ENCODE data around the gene KIAA0232. TPM values are rescaled to one million over a fixed set of nuclear protein-coding genes. Genes with fewer than 3 reads are reported as not detected.
"Not testable (repeated sequence)": the region's sequence is repeated elsewhere in the genome, so short reads cannot be mapped to it uniquely, and the experiment has no call there.

The KIAA0232 gene
- polyA plus RNA-seq, 3 donors from 2014 or later: 3.7 to 21.6 (median 5.9) TPM

- no peaks in the 10 kb centered on the region for H3K9me3 Mint-ChIP-seq
- H3K4me3 Mint-ChIP-seq: no peak overlapping the region
- H3K27ac Mint-ChIP-seq: no peak overlapping the region
- peaks cover 22 to 47% (median 30%) of the 10 kb centered on the region in 3 donors for H3K36me3 Mint-ChIP-seq
- peaks cover 0 to 2% (median 0%) of the 10 kb centered on the region in 3 donors for H3K27me3 Mint-ChIP-seq (ENCODE audit: low read depth in 3 of 3)
- DNase-seq: no peak
- H3K4me1 Mint-ChIP-seq: peaks cover 7 to 13% of the 10 kb centered on the region in 2 donors
Measured at GRCh38 chr4:6881908-6882307, 99.4 kb downstream of the KIAA0232 start.

GRCh38 chr4:6884341-6884870 lies 101.9 kb downstream of the KIAA0232 start:
- peaks cover 15 to 29% (median 16%) of the 10 kb centered on the region in 3 donors for H3K36me3 Mint-ChIP-seq
- no peak for DNase-seq
- H3K4me1 Mint-ChIP-seq: peaks cover 7 to 13% of the 10 kb centered on the region in 2 donors
- no peaks in the 10 kb centered on the region for H3K9me3 Mint-ChIP-seq
- H3K4me3 Mint-ChIP-seq: no peak overlapping the region
- H3K27me3 Mint-ChIP-seq (ENCODE audit: low read depth in 3 of 3): peaks cover 0 to 2% (median 0%) of the 10 kb centered on the region in 3 donors
- peak overlapping the region in 5 of 6 donors; percentile 4 to 70 (median 23) for H3K27ac Mint-ChIP-seq

GRCh38 chr4:6885953-6886557 lies 103.5 kb downstream of the KIAA0232 start:
- Mint-ChIP-seq H3K36me3 (peaks cover 8 to 21% (median 8%) of the 10 kb centered on the region in 3 donors), H3K4me3 (no peak overlapping the region), H3K9me3 (no peaks in the 10 kb centered on the region), H3K27ac (peak overlapping the region; percentile 25 to 79 (median 64)), H3K27me3 (ENCODE audit: low read depth in 3 of 3) (no peaks in the 10 kb centered on the region), H3K4me1 (peaks cover 15 to 21% of the 10 kb centered on the region in 2 donors)
- DNase-seq: peak in 2 of 3 donors; percentile 10 to 43

- Mint-ChIP-seq H3K36me3 (peaks cover 4 to 12% (median 8%) of the 10 kb centered on the region in 3 donors), H3K4me3 (no peak overlapping the region), H3K27me3 (ENCODE audit: low read depth in 3 of 3) (no peaks in the 10 kb centered on the region), H3K27ac (peak overlapping the region in 2 of 6 donors; percentile 14 to 19), H3K9me3 (no peaks in the 10 kb centered on the region), H3K4me1 (peaks cover 24 to 29% of the 10 kb centered on the region in 2 donors)
- DNase-seq: no peak
Measured at GRCh38 chr4:6886886-6887285, 104.4 kb downstream of the KIAA0232 start.

- no peak for DNase-seq
- H3K9me3 Mint-ChIP-seq: peaks cover 0 to 2% (median 0%) of the 10 kb centered on the region in 6 donors
- H3K27me3 Mint-ChIP-seq (ENCODE audit: low read depth in 3 of 3): no peaks in the 10 kb centered on the region
- H3K4me1 Mint-ChIP-seq: peaks cover 33 to 38% of the 10 kb centered on the region in 2 donors
- H3K4me3 Mint-ChIP-seq: no peak overlapping the region
- H3K27ac Mint-ChIP-seq: no peak overlapping the region
- peaks cover 4 to 5% (median 4%) of the 10 kb centered on the region in 3 donors for H3K36me3 Mint-ChIP-seq
Measured at GRCh38 chr4:6887591-6888371, 105.3 kb downstream of the KIAA0232 start.

GRCh38 chr4:6888506-6889071 lies 106.1 kb downstream of the KIAA0232 start:
- peaks cover 40 to 45% of the 10 kb centered on the region in 2 donors for H3K4me1 Mint-ChIP-seq
- H3K9me3 Mint-ChIP-seq: peaks cover 0 to 2% (median 0%) of the 10 kb centered on the region in 6 donors
- no peaks in the 10 kb centered on the region for H3K27me3 Mint-ChIP-seq (ENCODE audit: low read depth in 3 of 3)
- peaks cover 0 to 4% (median 0%) of the 10 kb centered on the region in 3 donors for H3K36me3 Mint-ChIP-seq
- DNase-seq: no peak
- no peak overlapping the region for H3K27ac Mint-ChIP-seq
- H3K4me3 Mint-ChIP-seq: no peak overlapping the region

GRCh38 chr4:6889101-6889735 lies 106.7 kb downstream of the KIAA0232 start:
- Mint-ChIP-seq H3K9me3 (peaks cover 0 to 2% (median 0%) of the 10 kb centered on the region in 6 donors), H3K27ac (no peak overlapping the region), H3K27me3 (ENCODE audit: low read depth in 3 of 3) (no peaks in the 10 kb centered on the region), H3K4me1 (peaks cover 43 to 52% of the 10 kb centered on the region in 2 donors), H3K4me3 (no peak overlapping the region), H3K36me3 (peaks cover 0 to 4% (median 0%) of the 10 kb centered on the region in 3 donors)
- DNase-seq: no peak

- Mint-ChIP-seq H3K27me3 (ENCODE audit: low read depth in 3 of 3) (no peaks in the 10 kb centered on the region), H3K4me3 (no peak overlapping the region), H3K9me3 (peaks cover 0 to 2% (median 0%) of the 10 kb centered on the region in 6 donors), H3K27ac (peak overlapping the region in 1 of 6 donors; percentile 45), H3K4me1 (peaks cover 43 to 54% of the 10 kb centered on the region in 2 donors), H3K36me3 (peaks cover 0 to 4% (median 0%) of the 10 kb centered on the region in 3 donors)
- DNase-seq: no peak
Measured at GRCh38 chr4:6889736-6890324, 107.3 kb downstream of the KIAA0232 start.

GRCh38 chr4:6890358-6890757 lies 107.8 kb downstream of the KIAA0232 start:
- DNase-seq: no peak
- Mint-ChIP-seq H3K36me3 (peaks cover 0 to 1% (median 0%) of the 10 kb centered on the region in 3 donors), H3K4me1 (peaks cover 43 to 58% of the 10 kb centered on the region in 2 donors), H3K27ac (peak overlapping the region in 1 of 6 donors; percentile 45), H3K9me3 (peaks cover 0 to 2% (median 0%) of the 10 kb centered on the region in 6 donors), H3K27me3 (ENCODE audit: low read depth in 3 of 3) (no peaks in the 10 kb centered on the region), H3K4me3 (no peak overlapping the region)

GRCh38 chr4:6890971-6891370 lies 108.4 kb downstream of the KIAA0232 start:
- not testable (repeated sequence) for H3K9me3 Mint-ChIP-seq; DNase-seq; H3K36me3 Mint-ChIP-seq; H3K27me3 Mint-ChIP-seq (ENCODE audit: low read depth in 3 of 3); H3K4me3 Mint-ChIP-seq
- Mint-ChIP-seq H3K4me1 (peaks cover 41 to 56% of the 10 kb centered on the region in 2 donors), H3K27ac (peak overlapping the region in 5 of 6 donors; percentile 11 to 77 (median 66))

- H3K4me1 Mint-ChIP-seq: peaks cover 40 to 51% of the 10 kb centered on the region in 2 donors
- peak overlapping the region; percentile 72 to 79 (median 74) for H3K4me3 Mint-ChIP-seq
- peak overlapping the region; percentile 65 to 89 (median 80) for H3K27ac Mint-ChIP-seq
- H3K9me3 Mint-ChIP-seq: peaks cover 0 to 2% (median 0%) of the 10 kb centered on the region in 6 donors
- DNase-seq: no peak
- H3K27me3 Mint-ChIP-seq (ENCODE audit: low read depth in 3 of 3): no peaks in the 10 kb centered on the region
- H3K36me3 Mint-ChIP-seq: no peaks in the 10 kb centered on the region
Measured at GRCh38 chr4:6891436-6892170, 109.1 kb downstream of the KIAA0232 start.

- peak overlapping the region; percentile 72 to 79 (median 74) for H3K4me3 Mint-ChIP-seq
- peaks cover 48 to 49% of the 10 kb centered on the region in 2 donors for H3K4me1 Mint-ChIP-seq
- peak; percentile 49 to 60 (median 55) for DNase-seq
- H3K27me3 Mint-ChIP-seq (ENCODE audit: low read depth in 3 of 3): no peaks in the 10 kb centered on the region
- peak overlapping the region; percentile 74 to 89 (median 82) for H3K27ac Mint-ChIP-seq
- peaks cover 0 to 2% (median 0%) of the 10 kb centered on the region in 6 donors for H3K9me3 Mint-ChIP-seq
- H3K36me3 Mint-ChIP-seq: no peaks in the 10 kb centered on the region
Measured at GRCh38 chr4:6892190-6892908, 109.8 kb downstream of the KIAA0232 start.
